ENCODE measurements around the gene ABCC1.
A peak's percentile ranks its signal among the peaks of the same experiment; 100 is the strongest.
"Not testable (repeated sequence)": the region's sequence is repeated elsewhere in the genome, so short reads cannot be mapped to it uniquely, and the experiment has no call there.

Gene ABCC1

DNA sequence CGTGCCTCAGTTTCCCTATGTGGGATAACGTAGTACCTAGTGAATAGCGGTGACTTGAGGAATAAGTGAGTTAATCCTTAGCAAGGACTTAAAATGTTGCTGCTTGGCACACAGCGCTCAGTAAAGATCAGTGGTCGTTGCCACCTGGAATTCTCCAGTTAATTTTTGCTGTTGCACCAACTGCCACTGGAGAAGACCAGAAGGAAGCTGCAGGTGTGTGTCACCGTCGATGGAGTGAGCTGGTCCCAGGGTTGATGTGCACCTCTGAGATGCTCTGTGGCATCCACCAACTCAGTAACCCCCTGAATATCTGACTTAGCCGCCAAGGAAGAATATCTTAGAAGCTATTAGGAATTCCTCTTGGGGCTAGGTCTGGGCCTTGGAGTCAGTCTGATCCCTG, 4.1 kb downstream of the ABCC1 start:
- peaks cover 39 to 80% of the 10 kb centered on the region in 2 donors for H3K4me1 Mint-ChIP-seq
- H3K9me3 Mint-ChIP-seq, result no peaks in the 10 kb centered on the region
- H3K4me3 Mint-ChIP-seq, result peak overlapping the region in 1 of 2 donors; percentile 19
- DNase-seq (no peak), ATAC-seq (replicated peaks) (no peak)
- H3K27me3 Mint-ChIP-seq, result no peaks in the 10 kb centered on the region
- no peak overlapping the region for H3K27ac Mint-ChIP-seq
- peaks cover 11 to 22% of the 10 kb centered on the region in 2 donors for H3K36me3 Mint-ChIP-seq

DNA sequence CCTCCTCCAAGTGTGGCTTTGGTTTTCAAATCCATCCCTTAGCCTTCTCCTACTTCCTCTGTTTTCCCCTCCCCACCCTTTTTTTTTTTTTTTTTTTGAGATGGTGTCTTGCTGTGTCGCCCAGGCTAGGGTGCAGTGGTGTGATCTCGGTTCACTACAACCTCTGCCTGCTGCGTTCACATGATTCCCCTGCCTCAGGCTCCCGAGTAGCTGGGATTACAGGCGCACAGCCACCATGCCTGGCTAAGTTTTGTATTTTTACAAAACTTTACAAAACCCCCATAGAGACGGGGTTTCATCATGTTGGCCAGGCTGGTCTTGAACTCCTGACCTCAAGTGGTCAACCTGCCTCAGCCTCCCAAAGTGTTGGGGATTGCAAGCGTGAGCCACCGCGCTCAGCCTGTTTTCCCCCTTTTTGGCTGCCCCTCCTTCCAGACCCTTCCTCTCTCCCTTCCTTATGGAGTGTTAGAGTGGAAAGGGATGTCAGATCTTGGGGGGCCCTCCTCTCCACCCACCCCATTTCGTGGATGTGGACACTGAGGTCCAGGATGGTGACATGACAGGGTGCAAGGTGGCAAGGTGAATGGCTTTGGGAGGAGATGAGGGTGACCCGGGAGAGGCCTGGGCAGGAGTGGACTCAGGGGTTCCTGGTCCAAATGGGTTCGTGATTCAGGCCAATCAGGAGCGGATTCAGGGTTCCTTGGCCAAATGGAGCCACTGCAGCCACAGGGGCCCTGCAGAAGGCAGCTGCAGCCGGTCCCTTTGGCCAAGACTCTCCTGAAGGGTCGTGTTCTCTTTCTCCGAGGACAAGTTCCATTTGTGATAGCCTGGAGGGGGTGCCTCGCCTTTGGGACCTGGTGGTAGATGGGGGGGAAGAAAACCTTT, 4.8 kb downstream of the ABCC1 start:
- Mint-ChIP-seq H3K9me3 (no peaks in the 10 kb centered on the region), H3K4me1 (peaks cover 35 to 80% of the 10 kb centered on the region in 2 donors), H3K36me3 (peaks cover 11 to 22% of the 10 kb centered on the region in 2 donors), H3K27me3 (no peaks in the 10 kb centered on the region), H3K4me3 (no peak overlapping the region), H3K27ac (peak overlapping the region; percentile 47)
- DNase-seq (no peak), ATAC-seq (replicated peaks) (no peak)

DNA sequence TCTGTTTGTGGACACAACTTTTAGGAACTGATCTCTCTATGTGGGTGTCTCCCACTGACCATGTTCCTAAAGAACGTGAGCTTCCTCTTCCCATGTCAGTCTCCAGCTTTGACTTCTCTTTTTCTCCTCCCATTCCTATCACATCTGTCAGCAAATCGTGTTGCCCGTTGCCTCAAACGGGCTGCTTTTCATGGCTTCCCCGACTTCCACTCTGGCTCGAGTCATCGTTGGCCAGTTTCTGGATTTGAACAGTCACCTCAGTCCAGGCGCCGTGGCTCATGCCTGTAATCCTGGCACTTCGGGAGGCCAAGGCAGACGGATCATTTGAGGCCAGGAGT, 5.4 kb downstream of the ABCC1 start:
- Mint-ChIP-seq H3K36me3 (peaks cover 11 to 22% of the 10 kb centered on the region in 2 donors), H3K27ac (no peak overlapping the region), H3K4me3 (peak overlapping the region in 1 of 2 donors; percentile 23), H3K27me3 (no peaks in the 10 kb centered on the region), H3K9me3 (no peaks in the 10 kb centered on the region), H3K4me1 (peaks cover 35 to 86% of the 10 kb centered on the region in 2 donors)
- no peak for ATAC-seq (replicated peaks)
- no peak for DNase-seq

DNA sequence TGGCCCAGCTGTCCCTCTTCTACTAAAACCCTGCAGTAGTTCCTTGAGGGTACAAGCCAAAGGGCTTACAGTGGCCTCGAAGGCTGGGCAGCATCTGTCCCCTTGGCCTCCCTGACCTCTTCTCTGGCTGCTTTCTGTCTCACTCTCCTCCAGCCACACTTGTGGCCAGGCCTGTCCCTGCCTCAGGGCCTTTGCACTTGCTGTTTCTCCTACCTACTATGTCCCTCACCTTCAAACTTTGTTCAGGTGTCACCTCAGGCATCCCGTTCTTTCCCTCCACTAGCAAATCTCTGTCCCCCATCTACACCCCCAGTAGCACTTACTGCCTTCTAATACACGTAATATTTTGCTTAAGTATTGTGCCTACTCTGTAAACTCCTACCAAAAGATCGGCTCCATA, 6.0 kb downstream of the ABCC1 start:
- Mint-ChIP-seq H3K4me1 (peaks cover 38 to 88% of the 10 kb centered on the region in 2 donors), H3K27me3 (no peaks in the 10 kb centered on the region), H3K36me3 (peaks cover 11 to 25% of the 10 kb centered on the region in 2 donors), H3K27ac (peak overlapping the region; percentile 70), H3K9me3 (no peaks in the 10 kb centered on the region), H3K4me3 (no peak overlapping the region)
- no peak for DNase-seq
- no peak for ATAC-seq (replicated peaks)

DNA sequence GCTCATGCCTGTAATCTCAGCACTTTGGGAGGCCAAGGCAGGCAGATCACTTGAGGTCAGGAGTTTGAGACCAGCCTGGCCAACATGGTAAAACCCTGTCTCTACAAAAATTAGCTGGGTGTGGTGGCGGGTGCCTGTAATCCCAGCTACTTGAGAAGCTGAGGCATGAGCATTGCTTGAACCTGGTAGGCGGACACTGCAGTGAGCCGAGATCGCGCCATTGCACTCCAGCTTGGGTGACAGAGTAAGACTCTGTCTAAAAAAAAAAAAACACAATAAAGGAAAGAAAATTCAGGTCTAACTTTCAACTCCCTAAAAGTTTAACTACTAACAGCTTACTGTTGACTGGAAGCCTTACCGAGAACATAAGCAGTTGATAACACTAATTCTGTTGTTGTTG, 6.7 kb downstream of the ABCC1 start:
- not testable (repeated sequence) for H3K9me3 Mint-ChIP-seq; H3K27ac Mint-ChIP-seq; H3K27me3 Mint-ChIP-seq; ATAC-seq (replicated peaks); DNase-seq; H3K4me3 Mint-ChIP-seq
- Mint-ChIP-seq H3K36me3 (peaks cover 11 to 25% of the 10 kb centered on the region in 2 donors), H3K4me1 (peaks cover 37 to 88% of the 10 kb centered on the region in 2 donors)

DNA sequence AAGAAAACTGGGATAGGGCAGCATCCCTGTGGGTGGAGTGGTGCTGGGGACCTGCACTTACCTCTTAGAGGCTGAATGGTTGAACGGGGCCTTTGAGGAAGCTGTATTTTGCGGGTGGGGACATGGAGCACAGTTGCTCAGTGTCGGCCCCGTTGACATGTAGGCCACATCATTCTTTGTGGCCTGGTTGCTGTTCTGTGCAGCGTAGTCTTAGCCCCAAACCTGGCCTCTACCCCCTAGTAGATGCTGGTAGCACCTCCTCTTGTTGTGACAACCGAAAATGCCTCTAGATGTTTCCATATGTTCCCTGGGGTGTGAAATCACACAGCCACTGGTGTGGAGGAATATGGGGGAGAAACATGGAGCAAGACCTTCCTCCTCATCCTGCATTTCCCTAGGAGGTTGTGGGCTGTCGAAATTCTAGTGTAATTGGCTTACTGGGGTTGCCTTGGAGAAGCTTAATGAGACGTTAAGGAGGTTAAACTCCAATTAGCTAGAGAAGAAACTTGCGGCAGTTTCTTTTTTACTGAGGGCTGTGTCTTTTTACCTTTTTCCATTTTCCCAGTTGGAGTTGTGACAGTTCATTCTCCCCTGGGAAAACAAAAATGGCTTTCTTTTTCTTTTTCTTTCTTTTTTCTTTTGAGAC, 9.4 kb downstream of the ABCC1 start:
- Mint-ChIP-seq H3K9me3 (peaks cover 0 to 8% of the 10 kb centered on the region in 2 donors), H3K36me3 (peaks cover 22 to 40% of the 10 kb centered on the region in 2 donors), H3K27ac (peak overlapping the region; percentile 20), H3K27me3 (no peaks in the 10 kb centered on the region), H3K4me3 (no peak overlapping the region), H3K4me1 (peaks cover 29 to 75% of the 10 kb centered on the region in 2 donors)
- no peak for ATAC-seq (replicated peaks)
- no peak for DNase-seq

DNA sequence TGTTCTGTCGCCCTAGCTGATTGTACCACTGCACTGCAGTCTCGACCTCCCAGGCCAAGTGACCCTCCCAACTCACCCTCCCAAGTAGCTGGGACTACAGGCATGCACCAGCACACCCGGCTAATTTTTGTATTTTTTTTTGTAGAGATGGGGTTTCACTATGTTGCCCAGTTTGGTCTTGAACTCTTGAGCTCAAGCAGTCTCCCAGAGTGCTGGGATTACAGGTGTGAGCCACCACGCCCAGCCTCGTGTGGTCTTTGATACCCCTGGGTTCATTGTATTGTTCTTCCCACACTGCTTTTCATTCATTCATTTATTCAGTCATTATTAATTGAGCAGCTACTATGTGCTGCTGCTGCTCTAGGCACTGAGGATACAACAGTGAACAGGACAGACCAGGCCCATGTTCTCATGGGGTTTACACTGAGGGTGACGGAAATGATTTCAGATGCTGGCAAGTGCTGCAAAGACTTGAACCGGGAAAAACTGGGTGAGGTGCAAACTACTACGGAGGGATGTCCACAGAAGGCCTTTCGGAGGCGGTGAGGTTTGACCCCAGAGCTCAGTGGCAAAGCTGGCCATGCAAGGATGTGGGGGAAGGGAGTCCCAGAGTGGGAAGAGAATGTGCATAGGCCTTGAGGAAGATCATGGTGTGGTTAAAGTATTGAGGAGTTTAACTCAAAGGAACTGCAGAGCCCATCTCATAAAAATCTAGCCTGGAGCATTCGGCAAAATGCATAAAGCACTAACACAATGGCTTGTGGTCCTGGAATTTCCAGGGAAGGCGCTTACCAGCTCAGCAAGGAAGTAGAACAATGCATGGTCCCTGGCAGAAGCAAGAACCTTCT, 10.9 kb downstream of the ABCC1 start:
- peaks cover 22 to 61% of the 10 kb centered on the region in 2 donors for H3K4me1 Mint-ChIP-seq
- peak overlapping the region; percentile 41 to 43 for H3K4me3 Mint-ChIP-seq
- DNase-seq (no peak), ATAC-seq (replicated peaks) (no peak)
- H3K9me3 Mint-ChIP-seq, result peaks cover 0 to 8% of the 10 kb centered on the region in 2 donors
- H3K27ac Mint-ChIP-seq, result peak overlapping the region; percentile 68
- no peaks in the 10 kb centered on the region for H3K27me3 Mint-ChIP-seq
- H3K36me3 Mint-ChIP-seq, result peaks cover 21 to 36% of the 10 kb centered on the region in 2 donors

DNA sequence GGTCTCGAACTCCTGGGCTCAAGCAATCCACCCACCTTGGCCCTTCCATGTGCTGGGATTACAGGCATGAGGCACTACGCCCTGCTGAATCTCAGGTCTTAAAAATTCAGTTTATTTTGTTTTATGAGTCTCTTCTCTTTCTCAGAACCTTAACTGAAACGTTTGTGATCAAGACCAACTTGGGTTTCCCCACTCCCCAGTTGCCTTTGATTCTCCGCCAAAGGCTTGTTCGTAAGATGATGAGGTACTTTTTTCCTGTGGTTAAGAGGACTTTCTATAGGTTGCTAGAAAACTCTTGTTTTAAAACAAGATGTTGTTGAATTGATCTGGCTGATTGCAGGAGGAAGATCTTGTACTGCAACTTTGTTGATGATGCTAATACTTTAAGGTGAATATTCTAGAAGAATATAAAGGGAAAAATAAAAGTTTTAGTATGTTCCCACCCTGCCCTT, 11.7 kb downstream of the ABCC1 start:
- peaks cover 17 to 32% of the 10 kb centered on the region in 2 donors for H3K36me3 Mint-ChIP-seq
- peak overlapping the region; percentile 67 to 68 for H3K4me3 Mint-ChIP-seq
- peaks cover 19 to 54% of the 10 kb centered on the region in 2 donors for H3K4me1 Mint-ChIP-seq
- DNase-seq (peak; percentile 67), ATAC-seq (replicated peaks) (peak; percentile 97 to 98)
- H3K27me3 Mint-ChIP-seq, result no peaks in the 10 kb centered on the region
- H3K9me3 Mint-ChIP-seq, result peaks cover 0 to 8% of the 10 kb centered on the region in 2 donors
- H3K27ac Mint-ChIP-seq, result peak overlapping the region; percentile 89

DNA sequence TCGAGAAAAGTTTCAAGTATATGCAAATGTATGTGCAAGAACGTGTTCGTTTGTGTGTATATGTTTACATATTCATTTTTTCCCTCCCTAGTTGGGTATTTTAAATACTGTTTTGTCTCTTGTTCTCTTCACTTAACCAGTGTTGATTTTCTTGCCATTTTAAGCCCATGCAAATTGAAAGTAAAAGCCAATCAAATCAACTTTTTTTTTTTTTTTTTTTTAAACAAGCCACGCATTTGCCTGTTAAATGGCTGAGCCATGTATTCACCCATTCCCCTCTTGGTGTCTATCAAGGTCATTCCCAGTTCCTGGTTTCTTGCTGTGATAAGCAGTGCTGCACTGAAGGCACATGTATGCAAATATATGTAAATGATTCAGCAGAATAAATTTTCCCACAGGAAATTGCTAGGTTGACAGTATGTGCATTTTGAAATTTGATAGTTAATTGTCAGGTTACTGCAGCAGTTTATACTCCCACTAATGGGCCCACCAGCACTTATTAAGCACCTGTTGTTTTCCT, 12.2 kb downstream of the ABCC1 start:
- Mint-ChIP-seq H3K4me1 (peaks cover 19 to 53% of the 10 kb centered on the region in 2 donors), H3K9me3 (peaks cover 0 to 8% of the 10 kb centered on the region in 2 donors), H3K36me3 (peaks cover 17 to 32% of the 10 kb centered on the region in 2 donors), H3K27ac (peak overlapping the region; percentile 89), H3K4me3 (peak overlapping the region; percentile 67 to 68), H3K27me3 (no peaks in the 10 kb centered on the region)
- DNase-seq (no peak), ATAC-seq (replicated peaks) (peak; percentile 52 to 56)

DNA sequence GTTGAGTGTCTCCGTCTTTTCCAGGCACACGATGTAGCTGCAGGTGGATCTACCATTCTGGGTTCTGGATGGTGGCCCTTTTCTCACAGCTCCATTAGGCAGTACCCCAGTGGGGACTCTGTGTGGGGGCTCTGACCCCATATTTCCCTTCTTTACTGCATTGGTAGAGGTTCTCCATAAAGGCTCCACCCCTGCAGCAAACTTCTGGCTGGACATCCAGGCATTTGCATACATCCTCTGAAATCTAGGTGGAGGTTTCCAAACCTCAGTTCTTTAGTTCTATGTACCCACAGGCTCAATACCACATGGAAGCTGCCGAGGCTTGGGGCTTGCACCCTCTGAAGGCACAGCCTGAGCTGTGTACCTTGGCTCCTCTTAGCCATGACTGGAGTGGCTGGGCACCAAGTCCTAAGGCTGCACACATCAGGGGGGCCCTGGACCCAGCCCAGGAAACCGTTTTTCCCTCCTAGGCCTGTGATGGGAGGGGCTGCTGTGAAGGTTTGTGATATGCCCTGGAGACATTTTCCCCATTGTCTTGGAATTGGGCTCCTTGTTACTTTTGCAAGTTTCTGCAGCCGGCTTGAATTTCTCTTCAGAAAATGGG, 14.0 kb downstream of the ABCC1 start:
- Mint-ChIP-seq H3K27ac (peak overlapping the region; percentile 37), H3K4me1 (peaks cover 19 to 41% of the 10 kb centered on the region in 2 donors), H3K27me3 (no peaks in the 10 kb centered on the region), H3K36me3 (peaks cover 21 to 29% of the 10 kb centered on the region in 2 donors), H3K9me3 (peaks cover 0 to 8% of the 10 kb centered on the region in 2 donors), H3K4me3 (peak overlapping the region in 1 of 2 donors; percentile 37)
- ATAC-seq (replicated peaks), result no peak
- DNase-seq, result no peak

DNA sequence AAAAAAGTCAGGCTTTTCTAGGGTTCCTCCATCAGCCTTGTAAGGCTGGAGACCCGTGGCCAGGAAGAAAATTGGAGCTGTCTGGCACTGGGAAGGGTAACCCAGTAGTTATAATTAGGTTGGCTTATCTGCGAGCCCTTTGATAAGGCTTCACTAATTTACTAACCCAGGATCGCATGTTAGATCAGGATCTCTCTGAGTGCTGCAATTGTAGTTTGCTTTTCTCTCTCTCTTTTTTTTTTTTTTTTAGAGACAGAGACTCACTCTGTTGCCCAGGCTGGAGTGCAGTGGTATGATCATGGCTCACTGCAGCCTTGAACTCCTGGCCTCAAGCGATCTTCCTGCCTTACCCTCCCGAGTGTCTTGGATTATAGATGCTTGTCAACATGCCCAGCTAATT, 17.0 kb downstream of the ABCC1 start:
- H3K27ac Mint-ChIP-seq, result no peak overlapping the region

DNA sequence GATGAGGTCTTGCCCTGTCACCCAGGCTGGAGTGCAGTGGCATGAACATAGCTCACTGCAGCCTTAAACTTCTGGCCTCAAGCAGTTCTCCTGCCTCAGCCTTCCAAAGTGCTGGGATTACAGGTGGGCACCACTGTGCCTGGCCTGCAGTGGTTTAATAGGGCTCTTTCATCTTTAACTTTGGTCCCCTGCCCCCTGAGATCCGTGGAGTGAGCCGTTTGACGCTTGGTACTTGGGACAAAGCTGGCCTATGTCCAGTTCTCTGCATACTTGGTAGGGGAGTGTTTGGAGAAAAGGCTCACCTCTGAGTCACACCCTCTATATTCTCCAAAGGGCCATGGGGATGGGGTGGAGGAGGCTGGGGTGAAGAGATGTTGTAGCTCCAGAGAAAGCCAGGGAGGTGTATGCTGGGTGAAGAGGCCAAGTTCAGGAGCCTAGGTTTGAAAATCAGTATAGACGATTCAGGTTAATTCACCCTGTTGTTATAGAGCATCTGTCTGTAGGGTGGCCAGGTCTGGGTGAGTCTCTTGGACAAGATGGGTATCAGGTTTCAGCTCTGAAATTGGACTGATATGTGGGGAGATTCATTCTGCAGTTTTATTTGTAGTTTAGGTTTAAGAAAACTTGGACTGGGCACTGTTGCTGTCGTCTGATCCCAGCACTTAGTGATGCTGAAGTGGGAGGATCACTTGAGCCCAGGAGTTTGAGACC, 17.6 kb downstream of the ABCC1 start:
- no peak for DNase-seq
- peaks cover 43 to 46% of the 10 kb centered on the region in 2 donors for H3K36me3 Mint-ChIP-seq
- H3K4me3 Mint-ChIP-seq, result no peak overlapping the region

More for the DNA sequence above, 17.0 kb downstream of the ABCC1 start:
- DNase-seq (no peak), ATAC-seq (replicated peaks) (no peak)
- H3K27me3 Mint-ChIP-seq, result no peaks in the 10 kb centered on the region
- no peak overlapping the region for H3K4me3 Mint-ChIP-seq
- peaks cover 9 to 18% of the 10 kb centered on the region in 2 donors for H3K9me3 Mint-ChIP-seq
- H3K4me1 Mint-ChIP-seq, result peaks cover 8 to 11% of the 10 kb centered on the region in 2 donors
- H3K36me3 Mint-ChIP-seq, result peaks cover 39 to 40% of the 10 kb centered on the region in 2 donors

More for the DNA sequence above, 17.6 kb downstream of the ABCC1 start:
- Mint-ChIP-seq H3K4me1 (peaks cover 5 to 7% of the 10 kb centered on the region in 2 donors), H3K9me3 (peaks cover 13 to 21% of the 10 kb centered on the region in 2 donors), H3K27me3 (no peaks in the 10 kb centered on the region), H3K27ac (no peak overlapping the region)
- no peak for ATAC-seq (replicated peaks)

All from stimulated activated naive B cell treated with anti-CD40 and anti-IgM and Interleukin-4, amounts not matched to agents 10 μg/mL and 1 μg/mL and 100 μg/mL, for 72 hours (primary cell).